T-helper 22 cell (primary cell): ENCODE measurements around the gene DUSP6.
A peak's percentile ranks its signal among the peaks of the same experiment; 100 is the strongest.

Source experiments
- DNase-seq: peaks from one replicate; pipeline ENCODE4 v3.0.0-alpha.2; 2020; ENCODE audit warnings: low read depth

The DUSP6 gene

GRCh38 chr12:89352492-89353187 is at the start of gene DUSP6:
DUSP6 (minus strand) TSS chr12:89352501; CDS start chr12:89352039, 462 bp downstream.
- DNase-seq = peak; percentile 77

GRCh38 chr12:89401433-89402058 is 49.2 kb upstream of the DUSP6 start:
- no peak for DNase-seq

GRCh38 chr12:89400415-89400814 is 48.1 kb upstream of the DUSP6 start:
- no peak for DNase-seq

GRCh38 chr12:89395712-89396111 is 43.4 kb upstream of the DUSP6 start:
- DNase-seq = no peak

GRCh38 chr12:89393551-89394121 is 41.3 kb upstream of the DUSP6 start:
- no peak for DNase-seq

GRCh38 chr12:89392391-89392790 is 40.1 kb upstream of the DUSP6 start:
- DNase-seq = no peak

GRCh38 chr12:89391726-89392336 is 39.5 kb upstream of the DUSP6 start:
- no peak for DNase-seq

GRCh38 chr12:89390802-89391673 is 38.7 kb upstream of the DUSP6 start:
- no peak for DNase-seq

GRCh38 chr12:89389755-89390661 is 37.7 kb upstream of the DUSP6 start:
- no peak for DNase-seq

- DNase-seq = no peak
Observed at GRCh38 chr12:89386138-89386537, 33.8 kb upstream of the DUSP6 start.

- DNase-seq = no peak
Observed at GRCh38 chr12:89384807-89385206, 32.5 kb upstream of the DUSP6 start.

GRCh38 chr12:89384050-89384758 is 31.9 kb upstream of the DUSP6 start:
- no peak for DNase-seq

GRCh38 chr12:89383235-89384049 is 31.1 kb upstream of the DUSP6 start:
- DNase-seq = no peak

- no peak for DNase-seq
Observed at GRCh38 chr12:89382328-89382727, 30.0 kb upstream of the DUSP6 start.

GRCh38 chr12:89379839-89380467 is 27.7 kb upstream of the DUSP6 start:
- no peak for DNase-seq

GRCh38 chr12:89379148-89379838 is 27.0 kb upstream of the DUSP6 start:
- no peak for DNase-seq

- DNase-seq = no peak
Observed at GRCh38 chr12:89376844-89377243, 24.5 kb upstream of the DUSP6 start.

GRCh38 chr12:89376202-89376529 is 23.9 kb upstream of the DUSP6 start:
- DNase-seq = no peak
